ENCODE measurements around the gene F8. TPM values are rescaled to one million over a fixed set of nuclear protein-coding genes. Genes with fewer than 3 reads are reported as not detected.

Gene F8
- total RNA-seq, 1 donor from 2014 or later, result 3.5 TPM

- Mint-ChIP-seq H3K27ac (ENCODE audit: unreplicated experiment) (no peak overlapping the region), H3K36me3 (ENCODE audit: low read depth) (peaks cover 3% of the 10 kb centered on the region), H3K4me3 (ENCODE audit: unreplicated experiment) (no peak overlapping the region), H3K9me3 (ENCODE audit: low read depth) (peaks cover 25% of the 10 kb centered on the region), H3K27me3 (ENCODE audit: low read depth) (peaks cover 2% of the 10 kb centered on the region), H3K4me1 (ENCODE audit: low read depth) (no peaks in the 10 kb centered on the region)
- no peak for TF ChIP-seq CTCF (IDR thresholded peaks at IDR 0.05)
- no peak for DNase-seq (ENCODE audit: low spot score)
These were observed 186.4 kb downstream of the F8 start for GRCh38 chrX:154836163-154836562.

- Mint-ChIP-seq H3K27me3 (ENCODE audit: low read depth) (peaks cover 2% of the 10 kb centered on the region), H3K4me3 (ENCODE audit: unreplicated experiment) (no peak within 1 kb of the TSS), H3K36me3 (ENCODE audit: low read depth) (peaks cover 3% of the 10 kb centered on the region), H3K9me3 (ENCODE audit: low read depth) (peaks cover 30% of the 10 kb centered on the region), H3K4me1 (ENCODE audit: low read depth) (no peaks in the 10 kb centered on the region), H3K27ac (ENCODE audit: unreplicated experiment) (no peak within 1 kb of the TSS)
- no peak for TF ChIP-seq CTCF (IDR thresholded peaks at IDR 0.05)
- DNase-seq (ENCODE audit: low spot score), result no peak
These were observed 188.0 kb downstream of the F8 start, which contains the start of gene SMIM9 for GRCh38 chrX:154834562-154834961. Gene SMIM9, minus strand, starts transcription at chrX:154834662. Its CDS starts 3,806 bp downstream, at chrX:154830856.

- Mint-ChIP-seq H3K4me3 (ENCODE audit: unreplicated experiment) (no peak overlapping the region), H3K9me3 (ENCODE audit: low read depth) (peaks cover 31% of the 10 kb centered on the region), H3K27me3 (ENCODE audit: low read depth) (peaks cover 2% of the 10 kb centered on the region), H3K27ac (ENCODE audit: unreplicated experiment) (no peak overlapping the region), H3K4me1 (ENCODE audit: low read depth) (no peaks in the 10 kb centered on the region), H3K36me3 (ENCODE audit: low read depth) (peaks cover 2% of the 10 kb centered on the region)
- TF ChIP-seq CTCF (IDR thresholded peaks at IDR 0.05), result no peak
- no peak for DNase-seq (ENCODE audit: low spot score)
These were observed 188.7 kb downstream of the F8 start for GRCh38 chrX:154833746-154834274.

GRCh38 chrX:154829926-154830442, 192.5 kb downstream of the F8 start:
- Mint-ChIP-seq H3K27me3 (ENCODE audit: low read depth) (peaks cover 2% of the 10 kb centered on the region), H3K4me1 (ENCODE audit: low read depth) (no peaks in the 10 kb centered on the region), H3K27ac (ENCODE audit: unreplicated experiment) (no peak overlapping the region), H3K36me3 (ENCODE audit: low read depth) (peaks cover 2% of the 10 kb centered on the region), H3K9me3 (ENCODE audit: low read depth) (peaks cover 25% of the 10 kb centered on the region), H3K4me3 (ENCODE audit: unreplicated experiment) (no peak overlapping the region)
- no peak for DNase-seq (ENCODE audit: low spot score)
- TF ChIP-seq CTCF (IDR thresholded peaks at IDR 0.05), result no peak

- Mint-ChIP-seq H3K9me3 (ENCODE audit: low read depth) (peaks cover 25% of the 10 kb centered on the region), H3K27me3 (ENCODE audit: low read depth) (peaks cover 2% of the 10 kb centered on the region), H3K36me3 (ENCODE audit: low read depth) (peaks cover 2% of the 10 kb centered on the region), H3K4me3 (ENCODE audit: unreplicated experiment) (no peak overlapping the region), H3K27ac (ENCODE audit: unreplicated experiment) (no peak overlapping the region), H3K4me1 (ENCODE audit: low read depth) (no peaks in the 10 kb centered on the region)
- TF ChIP-seq CTCF (IDR thresholded peaks at IDR 0.05), result no peak
- DNase-seq (ENCODE audit: low spot score), result no peak
These were observed 193.4 kb downstream of the F8 start for GRCh38 chrX:154829134-154829533.
